ENCODE results near the gene NRXN3.

The NRXN3 gene

GRCh38 chr14:79332504-79333197 is 1162.5 kb downstream of the NRXN3 start:
- H3K27ac ChIP-seq (ENCODE audit: low read depth, low read length) = no peak overlapping the region
- no peak overlapping the region for H3K9ac ChIP-seq (ENCODE audit: low read length in 5 of 5)
- peaks cover 0 to 7% (median 0%) of the 10 kb centered on the region in 5 donors for H3K9me3 ChIP-seq (ENCODE audit: control insufficient read depth in 5 of 5, low read length in 5 of 5)

GRCh38 chr14:79333198-79333546 is 1163.0 kb downstream of the NRXN3 start:
- H3K4me3 ChIP-seq (ENCODE audit: low read depth in 1 of 5, low read length in 5 of 5) = no peak overlapping the region
- no peaks in the 10 kb centered on the region for H3K27me3 ChIP-seq (ENCODE audit: control insufficient read depth in 5 of 5, insufficient read depth in 4 of 5, low read length in 5 of 5)
- H3K36me3 ChIP-seq (ENCODE audit: control insufficient read depth in 5 of 5, insufficient read depth in 5 of 5, low read length in 5 of 5) = no peaks in the 10 kb centered on the region
- H3K9me3 ChIP-seq (ENCODE audit: control insufficient read depth in 5 of 5, low read length in 5 of 5) = peaks cover 0 to 7% (median 0%) of the 10 kb centered on the region in 5 donors
- H3K27ac ChIP-seq (ENCODE audit: low read depth, low read length) = no peak overlapping the region
- H3K4me1 ChIP-seq (ENCODE audit: control insufficient read depth in 5 of 5, insufficient read depth in 5 of 5, low read length in 5 of 5) = no peaks in the 10 kb centered on the region
- no peak overlapping the region for H3K9ac ChIP-seq (ENCODE audit: low read length in 5 of 5)

More at GRCh38 chr14:79332504-79333197, 1162.5 kb downstream of the NRXN3 start:
- Histone ChIP-seq H3K4me3 (ENCODE audit: low read depth in 1 of 5, low read length in 5 of 5) (no peak overlapping the region), H3K27me3 (ENCODE audit: control insufficient read depth in 5 of 5, insufficient read depth in 4 of 5, low read length in 5 of 5) (no peaks in the 10 kb centered on the region), H3K4me1 (ENCODE audit: control insufficient read depth in 5 of 5, insufficient read depth in 5 of 5, low read length in 5 of 5) (no peaks in the 10 kb centered on the region), H3K36me3 (ENCODE audit: control insufficient read depth in 5 of 5, insufficient read depth in 5 of 5, low read length in 5 of 5) (no peaks in the 10 kb centered on the region)

- H3K27me3 ChIP-seq (ENCODE audit: control insufficient read depth in 5 of 5, insufficient read depth in 4 of 5, low read length in 5 of 5) = no peaks in the 10 kb centered on the region
- H3K9me3 ChIP-seq (ENCODE audit: control insufficient read depth in 5 of 5, low read length in 5 of 5) = peaks cover 0 to 7% (median 0%) of the 10 kb centered on the region in 5 donors
- H3K9ac ChIP-seq (ENCODE audit: low read length in 5 of 5) = no peak overlapping the region
- no peak overlapping the region for H3K4me3 ChIP-seq (ENCODE audit: low read depth in 1 of 5, low read length in 5 of 5)
- H3K36me3 ChIP-seq (ENCODE audit: control insufficient read depth in 5 of 5, insufficient read depth in 5 of 5, low read length in 5 of 5) = no peaks in the 10 kb centered on the region
- no peak overlapping the region for H3K27ac ChIP-seq (ENCODE audit: low read depth, low read length)
- H3K4me1 ChIP-seq (ENCODE audit: control insufficient read depth in 5 of 5, insufficient read depth in 5 of 5, low read length in 5 of 5) = no peaks in the 10 kb centered on the region
These were observed 1164.1 kb downstream of the NRXN3 start for GRCh38 chr14:79334272-79334671.

- Histone ChIP-seq H3K9ac (ENCODE audit: low read length in 5 of 5) (no peak overlapping the region), H3K27me3 (ENCODE audit: control insufficient read depth in 5 of 5, insufficient read depth in 4 of 5, low read length in 5 of 5) (no peaks in the 10 kb centered on the region), H3K36me3 (ENCODE audit: control insufficient read depth in 5 of 5, insufficient read depth in 5 of 5, low read length in 5 of 5) (no peaks in the 10 kb centered on the region), H3K9me3 (ENCODE audit: control insufficient read depth in 5 of 5, low read length in 5 of 5) (peaks cover 0 to 7% (median 0%) of the 10 kb centered on the region in 5 donors), H3K4me1 (ENCODE audit: control insufficient read depth in 5 of 5, insufficient read depth in 5 of 5, low read length in 5 of 5) (peaks cover 0 to 15% (median 8%) of the 10 kb centered on the region in 5 donors), H3K27ac (ENCODE audit: low read depth, low read length) (no peak overlapping the region), H3K4me3 (ENCODE audit: low read depth in 1 of 5, low read length in 5 of 5) (no peak overlapping the region)
These were observed 1167.6 kb downstream of the NRXN3 start for GRCh38 chr14:79337761-79338160.

GRCh38 chr14:79342942-79343341 is 1172.8 kb downstream of the NRXN3 start:
- H3K27ac ChIP-seq (ENCODE audit: low read depth, low read length) = no peak overlapping the region
- H3K27me3 ChIP-seq (ENCODE audit: control insufficient read depth in 5 of 5, insufficient read depth in 4 of 5, low read length in 5 of 5) = no peaks in the 10 kb centered on the region
- H3K4me3 ChIP-seq (ENCODE audit: low read depth in 1 of 5, low read length in 5 of 5) = no peak overlapping the region
- no peaks in the 10 kb centered on the region for H3K9me3 ChIP-seq (ENCODE audit: control insufficient read depth in 5 of 5, low read length in 5 of 5)
- peaks cover 0 to 15% (median 8%) of the 10 kb centered on the region in 5 donors for H3K4me1 ChIP-seq (ENCODE audit: control insufficient read depth in 5 of 5, insufficient read depth in 5 of 5, low read length in 5 of 5)
- H3K9ac ChIP-seq (ENCODE audit: low read length in 5 of 5) = no peak overlapping the region
- H3K36me3 ChIP-seq (ENCODE audit: control insufficient read depth in 5 of 5, insufficient read depth in 5 of 5, low read length in 5 of 5) = no peaks in the 10 kb centered on the region

GRCh38 chr14:79351011-79351410 is 1180.8 kb downstream of the NRXN3 start:
- no peaks in the 10 kb centered on the region for H3K36me3 ChIP-seq (ENCODE audit: control insufficient read depth in 5 of 5, insufficient read depth in 5 of 5, low read length in 5 of 5)
- no peaks in the 10 kb centered on the region for H3K27me3 ChIP-seq (ENCODE audit: control insufficient read depth in 5 of 5, insufficient read depth in 4 of 5, low read length in 5 of 5)
- no peak overlapping the region for H3K27ac ChIP-seq (ENCODE audit: low read depth, low read length)
- no peaks in the 10 kb centered on the region for H3K4me1 ChIP-seq (ENCODE audit: control insufficient read depth in 5 of 5, insufficient read depth in 5 of 5, low read length in 5 of 5)
- H3K9ac ChIP-seq (ENCODE audit: low read length in 5 of 5) = no peak overlapping the region
- no peaks in the 10 kb centered on the region for H3K9me3 ChIP-seq (ENCODE audit: control insufficient read depth in 5 of 5, low read length in 5 of 5)
- no peak overlapping the region for H3K4me3 ChIP-seq (ENCODE audit: low read depth in 1 of 5, low read length in 5 of 5)

GRCh38 chr14:79352076-79352630 is 1182.0 kb downstream of the NRXN3 start:
- no peak overlapping the region for H3K9ac ChIP-seq (ENCODE audit: low read length in 5 of 5)
- no peak overlapping the region for H3K4me3 ChIP-seq (ENCODE audit: low read depth in 1 of 5, low read length in 5 of 5)
- H3K27me3 ChIP-seq (ENCODE audit: control insufficient read depth in 5 of 5, insufficient read depth in 4 of 5, low read length in 5 of 5) = no peaks in the 10 kb centered on the region
- H3K9me3 ChIP-seq (ENCODE audit: control insufficient read depth in 5 of 5, low read length in 5 of 5) = no peaks in the 10 kb centered on the region
- H3K4me1 ChIP-seq (ENCODE audit: control insufficient read depth in 5 of 5, insufficient read depth in 5 of 5, low read length in 5 of 5) = no peaks in the 10 kb centered on the region
- H3K36me3 ChIP-seq (ENCODE audit: control insufficient read depth in 5 of 5, insufficient read depth in 5 of 5, low read length in 5 of 5) = no peaks in the 10 kb centered on the region
- no peak overlapping the region for H3K27ac ChIP-seq (ENCODE audit: low read depth, low read length)

- Histone ChIP-seq H3K4me3 (ENCODE audit: low read depth in 1 of 5, low read length in 5 of 5) (no peak overlapping the region), H3K36me3 (ENCODE audit: control insufficient read depth in 5 of 5, insufficient read depth in 5 of 5, low read length in 5 of 5) (no peaks in the 10 kb centered on the region), H3K4me1 (ENCODE audit: control insufficient read depth in 5 of 5, insufficient read depth in 5 of 5, low read length in 5 of 5) (no peaks in the 10 kb centered on the region), H3K9ac (ENCODE audit: low read length in 5 of 5) (no peak overlapping the region), H3K27me3 (ENCODE audit: control insufficient read depth in 5 of 5, insufficient read depth in 4 of 5, low read length in 5 of 5) (no peaks in the 10 kb centered on the region), H3K9me3 (ENCODE audit: control insufficient read depth in 5 of 5, low read length in 5 of 5) (no peaks in the 10 kb centered on the region), H3K27ac (ENCODE audit: low read depth, low read length) (no peak overlapping the region)
These were observed 1184.2 kb downstream of the NRXN3 start for GRCh38 chr14:79354336-79354735.

GRCh38 chr14:79356040-79356439 is 1185.9 kb downstream of the NRXN3 start:
- no peaks in the 10 kb centered on the region for H3K4me1 ChIP-seq (ENCODE audit: control insufficient read depth in 5 of 5, insufficient read depth in 5 of 5, low read length in 5 of 5)
- no peaks in the 10 kb centered on the region for H3K27me3 ChIP-seq (ENCODE audit: control insufficient read depth in 5 of 5, insufficient read depth in 4 of 5, low read length in 5 of 5)
- no peak overlapping the region for H3K27ac ChIP-seq (ENCODE audit: low read depth, low read length)
- no peak overlapping the region for H3K4me3 ChIP-seq (ENCODE audit: low read depth in 1 of 5, low read length in 5 of 5)
- H3K9ac ChIP-seq (ENCODE audit: low read length in 5 of 5) = no peak overlapping the region
- H3K9me3 ChIP-seq (ENCODE audit: control insufficient read depth in 5 of 5, low read length in 5 of 5) = no peaks in the 10 kb centered on the region
- H3K36me3 ChIP-seq (ENCODE audit: control insufficient read depth in 5 of 5, insufficient read depth in 5 of 5, low read length in 5 of 5) = no peaks in the 10 kb centered on the region

- no peaks in the 10 kb centered on the region for H3K27me3 ChIP-seq (ENCODE audit: control insufficient read depth in 5 of 5, insufficient read depth in 4 of 5, low read length in 5 of 5)
- no peaks in the 10 kb centered on the region for H3K4me1 ChIP-seq (ENCODE audit: control insufficient read depth in 5 of 5, insufficient read depth in 5 of 5, low read length in 5 of 5)
- H3K4me3 ChIP-seq (ENCODE audit: low read depth in 1 of 5, low read length in 5 of 5) = no peak overlapping the region
- H3K36me3 ChIP-seq (ENCODE audit: control insufficient read depth in 5 of 5, insufficient read depth in 5 of 5, low read length in 5 of 5) = no peaks in the 10 kb centered on the region
- H3K9ac ChIP-seq (ENCODE audit: low read length in 5 of 5) = no peak overlapping the region
- no peaks in the 10 kb centered on the region for H3K9me3 ChIP-seq (ENCODE audit: control insufficient read depth in 5 of 5, low read length in 5 of 5)
- H3K27ac ChIP-seq (ENCODE audit: low read depth, low read length) = no peak overlapping the region
These were observed 1187.1 kb downstream of the NRXN3 start for GRCh38 chr14:79357307-79357706.
